MCF 10A (cell line): Measurements from ENCODE around the gene TTC3. TPM values are rescaled to one million over a fixed set of nuclear protein-coding genes. Genes with fewer than 3 reads are reported as not detected.

Experiments
- BruUV-seq: library from RNA; stranded (reverse); fragments of 400-500 nt; replicated peaks from 2 replicates; lab custom pipeline; 2021; lab: Mats Ljungman, UMichigan
- CTCF ChIA-PET: fragments of 300-600 bp; sonication (Branson Sonifier 250); formaldehyde crosslinking; extraction: SDS; loops from one replicate; lab custom pipeline; 2021; ENCODE audit warnings: antibody characterized with exemption, inconsistent platforms; lab: Yijun Ruan, JAX
- POLR2A ChIA-PET: fragments of 300-600, 350-650 bp; sonication (Branson Sonifier 250); formaldehyde crosslinking; extraction: SDS; loops from one replicate; lab custom pipeline; 2020; ENCODE audit warnings: antibody characterized with exemption, inconsistent platforms; lab: Yijun Ruan, JAX
- DNase-seq: peaks from one replicate; pipeline ENCODE4 v3.0.0-alpha.2; 2018; ENCODE audit not compliant: unreplicated experiment
- H3K27ac Mint-ChIP-seq: one replicate; pipeline ENCODE4 v1.8.0; 2022; ENCODE audit warnings: mild to moderate bottlenecking, low read depth, mixed read lengths; ENCODE audit not compliant: unreplicated experiment
- H3K27me3 Mint-ChIP-seq: one replicate; pipeline ENCODE4 v1.8.0; 2022; ENCODE audit warnings: mixed read lengths; ENCODE audit not compliant: insufficient read depth, unreplicated experiment
- H3K36me3 Mint-ChIP-seq: one replicate; pipeline ENCODE4 v1.8.0; 2022; ENCODE audit warnings: mild to moderate bottlenecking, moderate library complexity, mixed read lengths; ENCODE audit not compliant: insufficient read depth, unreplicated experiment
- H3K4me1 Mint-ChIP-seq: one replicate; pipeline ENCODE4 v1.8.0; 2022; ENCODE audit warnings: mixed read lengths; ENCODE audit not compliant: insufficient read depth, unreplicated experiment
- H3K4me3 Mint-ChIP-seq: one replicate; pipeline ENCODE4 v1.8.0; 2022; ENCODE audit warnings: mild to moderate bottlenecking, moderate library complexity, mixed read lengths; ENCODE audit not compliant: unreplicated experiment
- H3K9me3 Mint-ChIP-seq: one replicate; pipeline ENCODE4 v1.8.0; 2022; ENCODE audit warnings: mixed read lengths; ENCODE audit not compliant: unreplicated experiment
- intact Hi-C: fragments of 100-400 bp; cut with micrococcal nuclease; formaldehyde crosslinking; loops from 2 replicates; pipeline ENCODE4 v1.14.1; 2022
- total RNA-seq: library from RNA; stranded (reverse); gene quantifications from 2 replicates; pipeline ENCODE4 v1.2.3, GENCODE V29; 2022
- TF ChIP-seq, protein P1 (sequence below): fragments of 200-600 bp; IDR thresholded peaks from one replicate; pipeline ENCODE4 v1.8.0; 2022; ENCODE audit warnings: antibody characterized with exemption, mild to moderate bottlenecking; ENCODE audit not compliant: unreplicated experiment

The TTC3 gene
- total RNA-seq, 1 experiment from 2014 or later = 74.4 TPM

DNA sequence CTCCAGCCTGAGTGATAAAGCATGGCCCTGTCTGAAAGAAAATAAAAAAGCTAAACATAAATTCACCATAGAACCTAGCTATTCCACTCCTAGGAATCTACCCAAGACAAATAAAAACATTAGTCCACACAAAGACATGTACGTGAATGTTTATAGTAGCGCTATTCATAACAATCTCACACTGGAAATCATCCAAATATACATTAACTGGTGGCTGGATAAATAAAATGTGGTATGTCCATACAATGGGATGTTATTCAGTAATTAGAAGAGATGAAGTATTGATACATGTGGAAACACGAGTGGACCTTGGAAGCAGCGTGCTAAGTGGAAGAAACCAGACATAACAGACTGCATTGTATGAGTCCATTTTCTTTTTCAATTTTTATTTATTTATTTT lies 36.9 kb upstream of the TTC3 start:
- Mint-ChIP-seq H3K36me3 (no peaks in the 10 kb centered on the region), H3K4me1 (peaks cover 9% of the 10 kb centered on the region), H3K9me3 (no peaks in the 10 kb centered on the region), H3K4me3 (no peak overlapping the region), H3K27me3 (no peaks in the 10 kb centered on the region), H3K27ac (no peak overlapping the region)
- TF ChIP-seq, protein P1, sequence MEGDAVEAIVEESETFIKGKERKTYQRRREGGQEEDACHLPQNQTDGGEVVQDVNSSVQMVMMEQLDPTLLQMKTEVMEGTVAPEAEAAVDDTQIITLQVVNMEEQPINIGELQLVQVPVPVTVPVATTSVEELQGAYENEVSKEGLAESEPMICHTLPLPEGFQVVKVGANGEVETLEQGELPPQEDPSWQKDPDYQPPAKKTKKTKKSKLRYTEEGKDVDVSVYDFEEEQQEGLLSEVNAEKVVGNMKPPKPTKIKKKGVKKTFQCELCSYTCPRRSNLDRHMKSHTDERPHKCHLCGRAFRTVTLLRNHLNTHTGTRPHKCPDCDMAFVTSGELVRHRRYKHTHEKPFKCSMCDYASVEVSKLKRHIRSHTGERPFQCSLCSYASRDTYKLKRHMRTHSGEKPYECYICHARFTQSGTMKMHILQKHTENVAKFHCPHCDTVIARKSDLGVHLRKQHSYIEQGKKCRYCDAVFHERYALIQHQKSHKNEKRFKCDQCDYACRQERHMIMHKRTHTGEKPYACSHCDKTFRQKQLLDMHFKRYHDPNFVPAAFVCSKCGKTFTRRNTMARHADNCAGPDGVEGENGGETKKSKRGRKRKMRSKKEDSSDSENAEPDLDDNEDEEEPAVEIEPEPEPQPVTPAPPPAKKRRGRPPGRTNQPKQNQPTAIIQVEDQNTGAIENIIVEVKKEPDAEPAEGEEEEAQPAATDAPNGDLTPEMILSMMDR = no peak
- POLR2A ChIA-PET = no interaction called here
- CTCF ChIA-PET = no interaction called here
- BruUV-seq = no TSS peak
- intact Hi-C loops = no loop called here
- DNase-seq = no peak

DNA sequence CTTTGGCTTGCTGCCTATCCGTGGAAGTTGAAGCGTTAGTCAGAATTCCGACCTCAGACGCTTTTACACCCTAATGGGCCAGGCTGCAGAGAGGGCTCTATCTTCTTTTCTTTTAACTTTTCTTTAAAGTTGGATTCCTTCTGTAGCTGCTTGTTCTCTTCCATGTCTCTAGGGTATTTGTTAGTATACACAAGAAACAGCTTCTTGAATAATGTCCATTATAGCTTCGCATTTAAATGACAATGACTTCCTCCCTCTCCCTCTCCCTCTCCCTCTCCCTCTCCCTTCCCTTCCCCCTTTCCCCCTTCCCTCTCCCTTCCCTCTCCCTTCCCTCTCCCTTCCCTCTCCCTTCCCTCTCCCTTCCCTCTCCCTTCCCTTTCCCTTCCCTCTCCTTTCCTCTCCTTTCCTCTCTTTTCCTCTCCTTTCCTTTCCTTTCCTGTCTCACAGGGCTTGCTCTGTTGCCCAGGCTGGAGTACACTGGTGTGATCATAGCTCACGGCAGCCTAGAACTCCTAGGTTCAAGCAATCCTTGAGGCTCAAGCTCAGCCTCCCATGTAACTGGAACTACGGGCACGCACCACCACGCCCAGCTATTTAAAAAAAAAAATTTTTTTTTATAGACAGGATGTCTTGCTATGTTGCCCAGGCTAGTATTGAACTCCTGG lies 33.5 kb upstream of the TTC3 start:
- no peaks in the 10 kb centered on the region for H3K4me1 Mint-ChIP-seq
- intact Hi-C loops = no loop called here
- H3K4me3 Mint-ChIP-seq = no peak overlapping the region
- ChIA-PET CTCF (interaction anchor here (0.5 to 1.4 kb wide), 4 partner anchors 10 to 384 kb away, joined by 3 to 5 read pairs (median 3); no protein-coding TSS in a partner anchor), POLR2A (interaction anchor here (0.6 to 0.7 kb wide), 2 partner anchors 12 to 210 kb away, joined by 3 to 5 read pairs; no protein-coding TSS in a partner anchor)
- H3K36me3 Mint-ChIP-seq = no peaks in the 10 kb centered on the region
- no TSS peak for BruUV-seq
- no peak for DNase-seq
- TF ChIP-seq, protein P1 = no peak
- no peaks in the 10 kb centered on the region for H3K9me3 Mint-ChIP-seq
- H3K27me3 Mint-ChIP-seq = no peaks in the 10 kb centered on the region
- H3K27ac Mint-ChIP-seq = no peak overlapping the region

DNA sequence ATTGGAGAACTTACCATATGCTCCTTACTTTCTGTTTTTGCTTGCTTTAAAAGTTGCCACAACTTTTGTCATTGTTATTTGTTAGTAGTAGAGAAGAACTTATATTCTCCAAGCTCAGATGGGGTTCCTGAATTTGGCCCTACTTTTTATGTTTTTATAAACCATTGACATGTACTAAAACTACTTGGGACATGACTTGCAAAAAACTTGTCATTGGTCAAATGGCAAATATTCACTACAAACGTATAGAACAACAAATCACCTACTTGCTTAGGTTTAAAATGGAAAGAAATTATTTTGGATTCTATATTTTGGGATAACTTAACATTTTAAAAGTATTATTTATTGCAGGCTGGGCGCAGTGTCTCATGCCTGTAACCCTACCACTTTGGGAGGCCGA lies 32.8 kb upstream of the TTC3 start:
- H3K4me1 Mint-ChIP-seq = no peaks in the 10 kb centered on the region
- ChIA-PET POLR2A (interaction anchor here (0.7 kb wide), 1 partner anchor 29 kb away, joined by 3 read pairs; no protein-coding TSS in a partner anchor), CTCF (interaction anchor here (0.6 kb wide), 1 partner anchor 82 kb away, joined by 3 read pairs; no protein-coding TSS in a partner anchor)
- intact Hi-C loops = no loop called here
- H3K27me3 Mint-ChIP-seq = no peaks in the 10 kb centered on the region
- DNase-seq = no peak
- H3K27ac Mint-ChIP-seq = no peak overlapping the region
- no peak overlapping the region for H3K4me3 Mint-ChIP-seq
- no peaks in the 10 kb centered on the region for H3K36me3 Mint-ChIP-seq
- H3K9me3 Mint-ChIP-seq = no peaks in the 10 kb centered on the region
- TF ChIP-seq, protein P1 = no peak
- BruUV-seq = no TSS peak

DNA sequence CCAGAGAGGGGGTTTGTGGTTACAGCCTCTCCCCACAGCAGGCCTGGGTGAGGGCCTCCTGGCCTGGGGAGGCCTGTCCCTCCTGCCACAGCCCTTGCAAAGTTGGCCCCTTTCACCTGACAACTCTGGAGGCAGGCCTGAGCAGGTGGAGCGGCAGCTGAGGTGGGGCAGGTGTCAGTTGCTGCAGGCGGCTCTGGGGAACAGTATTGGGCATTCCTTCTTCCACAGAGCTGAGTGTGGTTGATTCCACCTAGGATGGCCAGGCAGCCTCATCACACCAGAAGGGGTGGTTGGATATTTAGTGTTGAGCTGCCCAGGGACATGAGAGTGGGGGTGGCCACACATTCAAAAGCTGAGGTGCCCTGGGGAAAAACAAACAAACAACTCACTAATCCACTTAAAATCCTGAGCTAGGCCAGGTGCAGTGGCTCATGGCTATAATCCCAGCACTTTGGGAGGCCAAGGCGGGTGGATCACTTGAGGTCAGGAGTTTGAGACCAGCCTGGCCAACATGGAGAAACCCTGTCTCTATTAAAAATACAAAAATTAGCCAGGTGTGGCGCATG lies 31.3 kb upstream of the TTC3 start:
- H3K4me1 Mint-ChIP-seq = peaks cover 5% of the 10 kb centered on the region
- TF ChIP-seq, protein P1 = no peak
- no peak for DNase-seq
- H3K4me3 Mint-ChIP-seq = no peak overlapping the region
- intact Hi-C loops = no loop called here
- H3K27me3 Mint-ChIP-seq = no peaks in the 10 kb centered on the region
- BruUV-seq = no TSS peak
- ChIA-PET POLR2A (no interaction called here), CTCF (no interaction called here)
- no peaks in the 10 kb centered on the region for H3K9me3 Mint-ChIP-seq
- H3K27ac Mint-ChIP-seq = no peak overlapping the region
- no peaks in the 10 kb centered on the region for H3K36me3 Mint-ChIP-seq
